K562 (cell line): Measurements from ENCODE around the gene AHCYL1. TPM values are rescaled to one million over a fixed set of nuclear protein-coding genes. Genes with fewer than 3 reads are reported as not detected.

Source experiments
- AFF4 ChIP-seq: sonication (generic); formaldehyde crosslinking; IDR thresholded peaks from 2 replicates; pipeline ENCODE4 v1.8.0; 2023; ENCODE audit warnings: mild to moderate bottlenecking, missing genetic modification reagents
- ASH1L ChIP-seq: fragments of 450-650 bp; IDR thresholded peaks from 2 replicates; pipeline ENCODE4 v1.6.1; 2018; ENCODE audit warnings: borderline replicate concordance, mild to moderate bottlenecking, low read depth; ENCODE audit not compliant: partially characterized antibody
- C11orf30 ChIP-seq: fragments of 450-650 bp; IDR thresholded peaks from 2 replicates; pipeline ENCODE4 v1.6.1; 2016; ENCODE audit warnings: low read depth, mild to moderate bottlenecking
- CREB1 ChIP-seq, 2 experiments: sonication (generic) in 1 of 2; formaldehyde crosslinking in 1 of 2; IDR thresholded peaks; 2 replicates each; pipeline versions ENCODE4 v1.6.1 to v1.8.0; 2012 to 2022; ENCODE audit warnings: inconsistent platforms in 1 of 2, mild to moderate bottlenecking in 1 of 2, missing genetic modification reagents in 1 of 2, moderate library complexity in 1 of 2
- CREBBP ChIP-seq: IDR thresholded peaks from one replicate; pipeline ENCODE4 v1.6.1; 2012; ENCODE audit warnings: low read depth, mild to moderate bottlenecking, control low read depth, inconsistent platforms, low read length
- ESRRA ChIP-seq: fragments of 450-650 bp; IDR thresholded peaks from 2 replicates; pipeline ENCODE4 v1.6.1; 2014; ENCODE audit warnings: low read depth, mild to moderate bottlenecking, moderate library complexity, borderline replicate concordance
- FOXA3 ChIP-seq, 2 experiments: fragments of 450-650 bp in 1 of 2; sonication (generic) in 1 of 2; formaldehyde crosslinking; IDR thresholded peaks in 1 of 2; conservative IDR thresholded peaks in 1 of 2; 2 replicates each; pipeline versions ENCODE4 v1.4.0 to v1.8.0; 2020 to 2022; ENCODE audit warnings: mild to moderate bottlenecking in 2 of 2, missing genetic modification reagents in 1 of 2
- HMBOX1 ChIP-seq: sonication (generic); IDR thresholded peaks from 2 replicates; pipeline ENCODE4 v1.6.1; 2016
- HOMEZ ChIP-seq: fragments of 250-450 bp; sonication (Bioruptor Pico); IDR thresholded peaks from 2 replicates; pipeline ENCODE4 v1.4.0; 2020; ENCODE audit warnings: mild to moderate bottlenecking, moderate library complexity
- KAT8 ChIP-seq: fragments of 450-650 bp; IDR thresholded peaks from 2 replicates; pipeline ENCODE4 v1.6.1; 2016; ENCODE audit warnings: low read depth, mild to moderate bottlenecking
- MBD2 ChIP-seq: sonication (generic); IDR thresholded peaks from 2 replicates; pipeline ENCODE4 v1.6.1; 2016; ENCODE audit warnings: low read depth, borderline replicate concordance
- MCM3 ChIP-seq: fragments of 450-650 bp; IDR thresholded peaks from 2 replicates; pipeline ENCODE4 v1.6.1; 2016
- MITF ChIP-seq: IDR thresholded peaks from 2 replicates; pipeline ENCODE4 v1.6.1; 2014; ENCODE audit warnings: antibody characterized with exemption
- NCOA1 ChIP-seq: fragments of 450-650 bp; IDR thresholded peaks from 2 replicates; pipeline ENCODE4 v1.6.1; 2016; ENCODE audit warnings: low read depth
- PRMT5 ChIP-seq: sonication (generic); formaldehyde crosslinking; IDR thresholded peaks from 2 replicates; pipeline ENCODE4 v1.5.0; 2020; ENCODE audit warnings: missing genetic modification reagents
- RAD51 ChIP-seq: fragments of 450-650 bp; IDR thresholded peaks from 2 replicates; pipeline ENCODE4 v1.7.1; 2016; ENCODE audit warnings: low read depth, mild to moderate bottlenecking, borderline replicate concordance
- SMAD4 ChIP-seq: fragments of 250-450 bp; sonication (Bioruptor Pico); conservative IDR thresholded peaks from 2 replicates; pipeline ENCODE4 v1.8.0; 2021; ENCODE audit warnings: inconsistent platforms, mild to moderate bottlenecking, moderate library complexity
- ZNF175 ChIP-seq: fragments of 200-800 bp; sonication (Bioruptor generic); IDR thresholded peaks from 2 replicates; pipeline ENCODE4 v1.6.1; 2016; ENCODE audit warnings: low read depth, mild to moderate bottlenecking, missing genetic modification characterization, missing compliant biosample characterization
- ZNF232 ChIP-seq: sonication (generic); formaldehyde crosslinking; IDR thresholded peaks from 2 replicates; pipeline ENCODE4 v1.8.0; 2022; ENCODE audit warnings: mild to moderate bottlenecking, missing genetic modification reagents
- polyA plus RNA-seq, 8 experiments: library from polyadenylated mRNA; depleted of rRNA in 4 of 8; stranded (reverse) in 5 of 8; unstranded in 3 of 8; fragments of >200 nt; fragmentation: Nextera tagmentation in 2 of 8; fragmentation: Illumina TruSeq in 1 of 8; extraction: Ambion mirVana in 2 of 8; extraction: Trizol in 1 of 8; gene quantifications; 2 replicates each; pipeline versions ENCODE4 v1.2.1 to v1.2.3, GENCODE V29; 2011 to 2014; ENCODE audit warnings: inconsistent platforms in 1 of 8, missing spikeins in 1 of 8
- total RNA-seq, 7 experiments: library from RNA; depleted of rRNA in 6 of 7; stranded (reverse); fragments of >200 nt in 6 of 7; fragmentation: Illumina TruSeq in 2 of 7; extraction: Trizol in 2 of 7; gene quantifications; 2 replicates each; pipeline versions ENCODE4 v1.2.1 to v1.2.3, GENCODE V29; 2011 to 2021; ENCODE audit warnings: low replicate concordance in 1 of 7

Gene AHCYL1
- total and polyA plus RNA-seq, 9 of the 15 experiments (the other 6 are each of a cell fraction or from before 2014, with no cell fraction given) = 27.3 to 118 (median 44.5) TPM

GRCh38 chr1:110003747-110004428 is 19.3 kb downstream of the AHCYL1 start (continued):
- TF ChIP-seq HOMEZ = no peak
- peak; percentile 98 for TF ChIP-seq C11orf30
- no peak for TF ChIP-seq ASH1L
- TF ChIP-seq HMBOX1 = peak; percentile 99
- no peak for TF ChIP-seq CREB1 (IDR thresholded peaks at IDR 0.05)
- no peak for TF ChIP-seq CREB1 (CRISPR knock-in tag; IDR thresholded peaks at IDR 0.05)
- no peak for TF ChIP-seq ZNF232 (CRISPR knock-in tag)
- no peak for TF ChIP-seq PRMT5 (CRISPR knock-in tag)
- TF ChIP-seq MCM3 = no peak
- no peak for TF ChIP-seq MITF
- TF ChIP-seq SMAD4 (CRISPR knock-in tag) = peak; percentile 85
- no peak for TF ChIP-seq KAT8
- no peak for TF ChIP-seq MBD2
- TF ChIP-seq NCOA1 = peak; percentile 26; the same call in 1 of the 2 replicates
- no peak for TF ChIP-seq ZNF175 (CRISPR knock-in tag)
- TF ChIP-seq RAD51 = no peak
- TF ChIP-seq CREBBP = no peak
- TF ChIP-seq ESRRA = no peak
- no peak for TF ChIP-seq AFF4 (CRISPR knock-in tag)
- no peak for TF ChIP-seq FOXA3 (CRISPR knock-in tag; conservative IDR thresholded peaks at IDR 0.05 in 1 of 2, IDR thresholded peaks at IDR 0.05 in 1 of 2)
